G401 (cell line): Measurements from ENCODE around the gene HSFX4. TPM values are rescaled to one million over a fixed set of nuclear protein-coding genes. Genes with fewer than 3 reads are reported as not detected.
"Not testable (repeated sequence)": the region's sequence is repeated elsewhere in the genome, so short reads cannot be mapped to it uniquely, and the experiment has no call there.

Experiments
- DNase-seq: peaks from one replicate; pipeline ENCODE4 v3.0.0-alpha.2; 2015; ENCODE audit warnings: low spot score
- in situ Hi-C: cut with HindIII; loops from 2 replicates; pipeline ENCODE4 v1.10.0; 2016; ENCODE audit warnings: low sequenced_read_pairs, mixed read lengths
- total RNA-seq: library from RNA; depleted of rRNA; stranded (reverse); fragments of >200 nt; shearing (Covaris generic); gene quantifications from 2 replicates; pipeline ENCODE4 v1.2.3, GENCODE V29; 2014; rRNA removed

Gene HSFX4
- total RNA-seq = not detected in 2 replicates

- in situ Hi-C loops, DNase-seq: not testable (repeated sequence)
Measured at GRCh38 chrX:149929400-149929799, at the start of gene HSFX4. TSS of gene HSFX4 (plus strand) at chrX:149929573. CDS start at chrX:149929645, 72 bp downstream.

DNA sequence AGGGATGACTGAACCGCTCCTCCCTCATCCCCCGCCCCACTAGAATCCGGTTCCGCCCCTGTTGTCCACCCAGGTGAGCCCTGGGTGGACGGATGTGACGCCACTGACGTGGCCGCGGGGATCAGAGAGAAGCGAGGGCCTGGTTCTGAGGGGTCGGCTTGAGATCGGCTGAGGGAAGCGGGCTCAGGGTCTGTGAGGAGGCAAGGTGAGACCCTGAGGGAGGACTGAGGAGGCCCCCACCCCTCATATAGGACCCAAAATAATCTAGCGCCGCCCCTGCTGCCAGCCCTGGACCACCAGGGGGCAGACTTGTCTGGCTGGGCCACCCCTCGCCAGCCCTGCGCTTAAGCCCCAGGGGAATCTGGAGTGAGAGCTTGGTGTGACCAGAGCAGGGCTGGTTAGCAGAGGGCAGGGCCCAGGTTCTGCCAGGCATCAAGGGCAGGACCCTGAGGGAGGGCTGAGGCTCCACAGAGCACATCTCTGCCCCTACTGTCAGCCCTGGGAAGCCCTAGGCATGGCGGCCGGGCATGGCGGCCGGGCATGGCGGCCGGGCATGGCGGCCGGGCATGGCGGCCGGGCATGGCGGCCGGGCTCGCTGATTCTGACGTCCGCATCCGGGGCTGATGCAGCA, 48.2 kb upstream of the HSFX4 start, which contains the start of gene MAGEA8:
Gene MAGEA8 (plus strand): TSS at position 103 of the 631 bp plus-strand sequence. CDS start 3,090 bp downstream, outside the sequence.
- in situ Hi-C loops = no loop called here
- DNase-seq = no peak

- DNase-seq, in situ Hi-C loops: not testable (repeated sequence)
Measured at GRCh38 chrX:149890828-149891227, 38.5 kb upstream of the HSFX4 start.

DNA sequence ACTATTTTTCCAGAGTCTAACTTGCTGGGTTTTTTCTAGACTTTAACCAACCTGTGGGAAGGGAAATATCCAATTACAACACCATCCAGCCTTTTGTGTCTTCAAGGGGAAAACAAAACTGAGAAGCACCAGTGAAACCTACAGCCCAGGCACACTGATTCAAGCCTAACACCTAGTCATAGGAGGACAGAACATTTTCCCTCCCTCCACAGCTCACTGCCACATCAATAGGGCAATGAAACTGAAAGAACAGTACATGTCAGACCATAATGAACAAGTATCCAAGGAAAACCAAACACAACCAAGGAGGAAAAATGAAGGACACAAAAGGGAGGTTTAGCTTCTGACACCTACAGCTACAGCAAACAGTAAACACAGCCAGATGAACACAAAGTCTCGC, 30.8 kb upstream of the HSFX4 start:
- DNase-seq = no peak
- in situ Hi-C loops = no loop called here

DNA sequence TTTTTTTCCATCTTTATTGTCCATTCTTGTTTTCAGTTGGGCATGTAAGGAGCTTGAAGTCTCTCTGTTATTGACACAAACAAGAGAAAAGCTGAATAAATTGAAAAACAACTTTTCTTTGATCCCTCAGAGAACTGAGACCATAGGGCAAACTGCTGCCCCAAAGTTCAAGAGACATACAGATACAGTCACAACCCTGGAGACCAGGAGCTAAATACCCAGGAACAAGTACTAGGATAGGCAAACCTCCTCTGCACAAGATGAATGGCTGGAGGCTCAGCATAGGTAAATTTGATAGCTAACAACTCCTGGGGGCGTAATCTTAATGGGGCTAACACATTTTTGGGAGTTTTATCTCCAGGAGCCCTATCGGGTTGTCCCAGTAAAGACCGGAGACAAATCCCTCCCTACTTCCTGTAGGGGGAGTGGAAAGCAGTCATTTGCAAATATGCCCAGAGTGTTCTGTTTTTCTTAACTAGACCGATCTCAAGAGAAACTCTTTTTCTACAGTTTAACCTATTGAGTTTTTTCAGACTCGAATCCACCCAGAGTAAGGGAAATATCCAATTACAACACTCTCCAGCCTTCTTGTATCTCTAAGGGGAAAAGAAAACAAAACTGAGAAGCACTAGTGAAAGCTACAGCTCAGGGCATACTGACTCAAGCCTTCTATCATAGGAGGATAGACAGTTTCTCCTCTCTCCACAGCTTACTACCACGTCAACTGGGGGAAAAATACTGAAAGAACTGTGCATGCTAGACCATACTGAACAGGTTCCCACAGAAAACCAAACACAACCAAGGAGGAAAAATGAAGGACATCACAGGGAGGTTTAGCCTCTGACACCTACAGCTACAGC, 25.3 kb upstream of the HSFX4 start:
- DNase-seq = no peak
- in situ Hi-C loops = no loop called here

DNA sequence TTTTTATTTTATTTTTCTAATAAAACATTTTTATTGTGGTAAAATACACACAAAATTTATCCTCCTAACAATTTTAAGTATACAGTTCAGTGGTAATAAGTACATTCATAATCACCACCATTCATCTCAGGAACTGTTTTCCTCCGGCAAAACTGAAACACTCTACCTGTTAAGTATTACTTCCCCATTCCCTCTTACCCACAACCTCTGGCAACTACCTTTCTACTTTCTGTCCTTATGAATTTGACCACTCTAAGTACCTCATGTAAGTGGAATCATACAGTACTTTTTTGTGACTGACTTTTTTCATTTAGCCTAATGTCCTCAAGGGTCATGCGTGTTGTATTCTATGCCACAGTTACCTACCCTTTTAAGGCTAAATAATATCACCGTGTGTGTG, 21.1 kb upstream of the HSFX4 start:
- no peak for DNase-seq
- in situ Hi-C loops = no loop called here

GRCh38 chrX:149908727-149909126, 20.6 kb upstream of the HSFX4 start:
- in situ Hi-C loops = no loop called here
- DNase-seq = no peak

GRCh38 chrX:149909324-149910177, 19.8 kb upstream of the HSFX4 start:
- in situ Hi-C loops = no loop called here
- no peak for DNase-seq

DNA sequence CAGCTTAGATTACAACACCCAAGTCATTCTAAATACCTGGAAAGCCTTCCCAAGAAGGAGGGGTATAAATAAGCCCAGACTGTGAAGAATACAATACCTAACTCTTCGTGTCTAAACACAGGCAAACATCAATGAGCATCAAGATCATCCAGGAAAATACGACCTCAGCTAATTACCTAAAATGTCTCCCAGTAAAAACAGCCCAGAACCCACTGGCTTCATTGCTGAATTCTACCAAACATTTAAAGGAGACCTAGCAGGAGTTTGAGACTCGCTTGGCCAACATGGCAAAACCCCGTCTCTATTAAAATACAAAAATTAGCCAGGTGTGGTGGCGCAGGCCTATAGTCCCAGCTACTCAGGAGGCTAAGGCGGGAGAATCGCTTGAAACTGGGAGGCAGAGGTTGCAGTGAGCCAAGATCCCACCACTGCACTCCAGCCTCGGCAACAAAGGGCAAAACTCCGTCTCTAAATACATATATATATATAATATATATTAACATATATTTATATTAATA, 19.1 kb upstream of the HSFX4 start:
- in situ Hi-C loops = no loop called here
- no peak for DNase-seq

- DNase-seq = no peak
Measured at GRCh38 chrX:149916745-149917392, 12.5 kb upstream of the HSFX4 start.

DNA sequence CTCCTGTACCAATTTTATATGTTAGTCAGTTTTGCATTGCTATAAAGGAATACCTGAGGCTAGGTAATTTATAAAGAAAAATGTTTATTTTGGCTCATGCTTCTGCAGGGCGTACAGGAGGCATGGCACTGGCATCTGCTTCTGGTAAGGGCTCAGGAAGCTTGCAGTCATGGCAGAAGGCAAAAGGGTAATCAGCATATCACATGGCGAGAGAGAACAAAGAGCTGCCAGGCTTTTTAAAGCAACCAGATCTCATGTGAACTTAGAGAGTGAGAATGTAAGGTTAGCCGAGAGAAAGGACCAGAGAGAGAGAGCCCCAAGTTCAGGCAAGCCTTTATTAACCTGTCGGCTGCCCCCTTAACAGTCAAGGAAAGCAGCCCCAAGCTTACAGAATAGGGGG, 5.5 kb upstream of the HSFX4 start:
- in situ Hi-C loops, DNase-seq: not testable (repeated sequence)

More at GRCh38 chrX:149916745-149917392, 12.5 kb upstream of the HSFX4 start:
- in situ Hi-C loops = no loop called here

DNA sequence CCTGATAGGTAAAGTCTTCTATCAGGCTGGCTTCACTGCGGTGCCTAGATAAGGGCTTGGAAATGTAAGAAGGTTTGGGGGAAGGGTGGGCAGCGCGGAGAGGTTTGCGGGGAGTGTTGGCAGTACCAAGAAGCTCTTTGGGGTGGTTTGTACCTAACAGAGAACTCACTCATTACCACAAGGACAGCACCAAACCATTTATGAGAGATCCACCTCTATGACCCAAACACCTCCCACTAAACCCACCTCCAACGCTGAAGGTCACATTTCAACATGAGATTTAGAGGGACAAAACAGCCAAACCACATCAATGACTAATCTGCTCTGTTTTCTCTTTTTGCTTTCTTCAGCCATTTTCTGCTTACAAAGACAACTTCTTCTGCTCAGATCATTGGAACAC, 4.9 kb upstream of the HSFX4 start:
- DNase-seq, in situ Hi-C loops: not testable (repeated sequence)

- DNase-seq, in situ Hi-C loops: not testable (repeated sequence)
Measured at GRCh38 chrX:149927245-149927963, 2.0 kb upstream of the HSFX4 start.

DNA sequence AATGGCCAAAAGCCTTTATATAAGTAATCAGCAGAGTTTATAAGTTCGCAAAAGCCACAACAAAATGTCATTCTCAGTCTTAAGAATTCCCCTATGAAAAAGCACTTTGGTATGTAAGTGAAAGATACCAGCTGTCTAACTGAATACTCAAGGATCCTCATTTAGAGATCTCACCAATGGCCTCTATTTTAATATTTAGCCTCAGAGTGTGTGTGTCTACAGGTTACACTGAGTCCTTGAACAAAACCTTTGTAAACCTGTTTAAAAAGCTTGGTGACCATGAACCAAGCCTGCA, 1.5 kb upstream of the HSFX4 start:
- DNase-seq, in situ Hi-C loops: not testable (repeated sequence)

DNA sequence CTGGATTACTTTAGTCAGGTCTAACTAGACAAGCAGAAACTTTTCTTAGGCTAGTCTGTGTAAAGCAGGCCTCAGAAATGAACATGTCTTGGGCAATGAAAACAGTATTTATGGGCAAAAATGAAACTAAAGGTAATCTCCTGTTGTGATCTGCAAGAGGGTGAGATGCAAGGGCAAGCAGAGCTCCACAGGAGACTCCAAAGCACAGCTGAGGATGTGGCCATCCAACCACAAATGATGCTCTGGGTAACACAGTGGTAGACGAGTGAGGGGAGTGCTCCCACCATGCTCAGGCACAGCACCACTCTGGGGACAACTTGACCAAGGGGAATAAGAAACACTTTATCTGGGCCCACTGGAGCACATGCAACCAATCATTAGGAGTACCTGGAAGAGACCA, 738 bp upstream of the HSFX4 start:
- DNase-seq, in situ Hi-C loops: not testable (repeated sequence)

DNA sequence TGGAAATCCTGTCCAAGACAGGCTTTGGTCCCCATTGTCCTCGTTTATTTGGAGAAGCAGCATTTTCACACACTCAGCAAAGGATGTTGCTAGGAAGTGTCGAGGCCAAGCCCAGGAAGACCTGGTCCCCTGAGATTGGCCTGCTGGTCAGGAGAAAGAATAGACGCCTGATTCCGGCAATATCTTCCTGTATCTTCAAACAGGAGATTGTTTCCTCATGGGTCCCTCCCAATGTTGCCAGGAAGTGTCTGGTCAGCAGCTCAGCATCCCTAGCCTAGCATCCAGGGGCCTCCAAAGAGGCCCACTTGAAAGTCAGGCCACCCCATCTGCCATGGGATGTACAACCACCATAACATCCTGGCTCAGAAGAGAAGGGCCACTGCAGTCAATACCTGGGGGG, 2.0 kb downstream of the HSFX4 start:
- DNase-seq, in situ Hi-C loops: not testable (repeated sequence)

DNA sequence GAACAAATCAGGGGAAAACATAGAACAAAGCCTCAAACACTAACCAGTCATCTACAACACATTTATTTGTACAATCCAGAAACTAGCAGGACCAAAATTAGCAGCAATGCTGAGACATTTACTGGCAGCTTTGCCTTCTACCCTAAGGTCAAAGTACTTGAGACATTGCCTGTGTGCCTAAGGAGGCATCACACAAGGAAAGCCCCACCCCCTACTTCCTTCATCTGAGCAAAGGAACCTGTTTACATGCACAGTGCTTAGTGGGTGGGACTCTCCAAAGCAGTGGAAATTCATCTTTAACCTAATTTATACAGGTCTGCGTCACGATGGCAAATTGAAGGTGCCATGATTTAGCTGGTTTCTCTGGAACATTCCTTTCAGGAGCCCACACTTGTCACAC, 2.8 kb downstream of the HSFX4 start:
- in situ Hi-C loops, DNase-seq: not testable (repeated sequence)

GRCh38 chrX:149932970-149933369, 3.6 kb downstream of the HSFX4 start:
- in situ Hi-C loops, DNase-seq: not testable (repeated sequence)
